Immature natural killer cell (primary cell): ENCODE results near the gene COL20A1. TPM values are rescaled to one million over a fixed set of nuclear protein-coding genes. Genes with fewer than 3 reads are reported as not detected.
"Not testable (repeated sequence)": the region's sequence is repeated elsewhere in the genome, so short reads cannot be mapped to it uniquely, and the experiment has no call there.

Experiments
- DNase-seq, 3 donors: peaks; one replicate each; pipeline ENCODE4 v3.0.0; 2022; ENCODE audit warnings: mixed read lengths in 1 of 3
- H3K27ac Mint-ChIP-seq, 6 donors: one replicate each; pipeline ENCODE4 v1.8.0; 2020; ENCODE audit warnings: mixed read lengths in 6 of 6, mild to moderate bottlenecking in 5 of 6, inconsistent platforms in 4 of 6, moderate library complexity in 3 of 6
- H3K27me3 Mint-ChIP-seq, 3 donors: one replicate each; pipeline ENCODE4 v1.8.0; 2020 to 2021; ENCODE audit warnings: low read depth in 3 of 3, mild to moderate bottlenecking in 3 of 3, mixed read lengths in 3 of 3, moderate library complexity in 3 of 3, inconsistent platforms in 1 of 3
- H3K36me3 Mint-ChIP-seq, 3 donors: one replicate each; pipeline ENCODE4 v1.8.0; 2020; ENCODE audit warnings: mixed read lengths in 3 of 3, inconsistent platforms in 2 of 3, mild to moderate bottlenecking in 2 of 3
- H3K4me1 Mint-ChIP-seq, 2 donors: one replicate each; pipeline ENCODE4 v1.8.0; 2020; ENCODE audit warnings: inconsistent platforms in 2 of 2, mild to moderate bottlenecking in 2 of 2, mixed read lengths in 2 of 2, moderate library complexity in 1 of 2
- H3K4me3 Mint-ChIP-seq, 5 donors: one replicate each; pipeline ENCODE4 v1.8.0; 2020; ENCODE audit warnings: mild to moderate bottlenecking in 5 of 5, mixed read lengths in 5 of 5, inconsistent platforms in 3 of 5, moderate library complexity in 3 of 5
- H3K9me3 Mint-ChIP-seq, 6 donors: one replicate each; pipeline ENCODE4 v1.8.0; 2020; ENCODE audit warnings: mild to moderate bottlenecking in 6 of 6, mixed read lengths in 6 of 6, inconsistent platforms in 4 of 6, moderate library complexity in 3 of 6
- polyA plus RNA-seq, 3 donors: library from polyadenylated mRNA; unstranded; fragments of 300-500 nt; fragmentation: Illumina TruSeq; gene quantifications; one replicate each; pipeline ENCODE4 v1.2.3, GENCODE V29; 2021

The COL20A1 gene
- polyA plus RNA-seq, 3 donors from 2014 or later: not detected

GRCh38 chr20:63377951-63378381 lies 85.0 kb downstream of the COL20A1 start:
- Mint-ChIP-seq H3K9me3 (no peaks in the 10 kb centered on the region), H3K4me3 (no peak overlapping the region), H3K4me1 (no peaks in the 10 kb centered on the region), H3K27me3 (peaks cover 0 to 2% (median 1%) of the 10 kb centered on the region in 3 donors), H3K27ac (no peak overlapping the region), H3K36me3 (no peaks in the 10 kb centered on the region)
- DNase-seq: no peak

GRCh38 chr20:63378626-63379025 lies 85.6 kb downstream of the COL20A1 start:
- no peaks in the 10 kb centered on the region for H3K36me3 Mint-ChIP-seq
- H3K4me1 Mint-ChIP-seq: no peaks in the 10 kb centered on the region
- peaks cover 0 to 2% (median 1%) of the 10 kb centered on the region in 3 donors for H3K27me3 Mint-ChIP-seq
- H3K4me3 Mint-ChIP-seq: no peak overlapping the region
- no peak overlapping the region for H3K27ac Mint-ChIP-seq
- no peak for DNase-seq
- H3K9me3 Mint-ChIP-seq: no peaks in the 10 kb centered on the region

- DNase-seq: no peak
- H3K36me3 Mint-ChIP-seq: no peaks in the 10 kb centered on the region
- no peak overlapping the region for H3K4me3 Mint-ChIP-seq
- H3K27me3 Mint-ChIP-seq: peaks cover 0 to 2% (median 1%) of the 10 kb centered on the region in 3 donors
- H3K4me1 Mint-ChIP-seq: no peaks in the 10 kb centered on the region
- no peaks in the 10 kb centered on the region for H3K9me3 Mint-ChIP-seq
- no peak overlapping the region for H3K27ac Mint-ChIP-seq
These were observed 86.3 kb downstream of the COL20A1 start for GRCh38 chr20:63379296-63379695.

GRCh38 chr20:63379872-63380271 lies 86.9 kb downstream of the COL20A1 start:
- H3K4me1 Mint-ChIP-seq, H3K9me3 Mint-ChIP-seq, H3K4me3 Mint-ChIP-seq, H3K27ac Mint-ChIP-seq, H3K36me3 Mint-ChIP-seq, DNase-seq, H3K27me3 Mint-ChIP-seq: not testable (repeated sequence)

- peaks cover 0 to 3% (median 2%) of the 10 kb centered on the region in 6 donors for H3K9me3 Mint-ChIP-seq
These were observed 87.4 kb downstream of the COL20A1 start for GRCh38 chr20:63380346-63380870.

GRCh38 chr20:63381781-63382431 lies 88.9 kb downstream of the COL20A1 start:
- Mint-ChIP-seq H3K4me3 (no peak overlapping the region), H3K4me1 (no peaks in the 10 kb centered on the region), H3K27ac (no peak overlapping the region), H3K36me3 (peaks cover 0 to 6% (median 0%) of the 10 kb centered on the region in 3 donors), H3K9me3 (peaks cover 0 to 8% (median 6%) of the 10 kb centered on the region in 6 donors), H3K27me3 (peaks cover 0 to 3% (median 0%) of the 10 kb centered on the region in 3 donors)
- peak in 2 of 3 donors; percentile 19 to 22 for DNase-seq

More at GRCh38 chr20:63380346-63380870, 87.4 kb downstream of the COL20A1 start:
- Mint-ChIP-seq H3K4me1 (no peaks in the 10 kb centered on the region), H3K4me3 (no peak overlapping the region), H3K36me3 (peaks cover 0 to 2% (median 0%) of the 10 kb centered on the region in 3 donors), H3K27ac (no peak overlapping the region), H3K27me3 (peaks cover 0 to 1% (median 0%) of the 10 kb centered on the region in 3 donors)
- DNase-seq: no peak

GRCh38 chr20:63382551-63383300 lies 89.7 kb downstream of the COL20A1 start:
- Mint-ChIP-seq H3K36me3 (peaks cover 0 to 6% (median 0%) of the 10 kb centered on the region in 3 donors), H3K27me3 (peaks cover 0 to 3% (median 0%) of the 10 kb centered on the region in 3 donors), H3K4me1 (no peaks in the 10 kb centered on the region), H3K4me3 (no peak overlapping the region), H3K9me3 (peaks cover 0 to 8% (median 6%) of the 10 kb centered on the region in 6 donors), H3K27ac (no peak overlapping the region)
- no peak for DNase-seq

- Mint-ChIP-seq H3K9me3 (peaks cover 0 to 8% (median 6%) of the 10 kb centered on the region in 6 donors), H3K27me3 (peaks cover 0 to 3% (median 2%) of the 10 kb centered on the region in 3 donors), H3K4me1 (no peaks in the 10 kb centered on the region), H3K36me3 (peaks cover 0 to 6% (median 0%) of the 10 kb centered on the region in 3 donors), H3K27ac (no peak overlapping the region), H3K4me3 (no peak overlapping the region)
- no peak for DNase-seq
These were observed 90.6 kb downstream of the COL20A1 start for GRCh38 chr20:63383556-63383955.

- peaks cover 0 to 8% (median 6%) of the 10 kb centered on the region in 6 donors for H3K9me3 Mint-ChIP-seq
- H3K27me3 Mint-ChIP-seq: peaks cover 0 to 2% (median 1%) of the 10 kb centered on the region in 3 donors
- H3K36me3 Mint-ChIP-seq: peaks cover 0 to 6% (median 0%) of the 10 kb centered on the region in 3 donors
- no peak overlapping the region for H3K4me3 Mint-ChIP-seq
- DNase-seq: no peak
- H3K4me1 Mint-ChIP-seq: no peaks in the 10 kb centered on the region
- no peak overlapping the region for H3K27ac Mint-ChIP-seq
These were observed 91.3 kb downstream of the COL20A1 start for GRCh38 chr20:63384336-63384735.

Other genes starting within 250 kb of the COL20A1 start
- 10 to 100 TPM; 22.6 to 30.7 (median 24.1) TPM for gene YTHDF1, start 77.1 kb upstream of the COL20A1 start, polyA plus RNA-seq
- not detected for gene BIRC7, start 57.3 kb upstream of the COL20A1 start, polyA plus RNA-seq
- not detected for gene NKAIN4, start 38.7 kb upstream of the COL20A1 start, polyA plus RNA-seq
- gene ARFGAP1, start 20.4 kb upstream of the COL20A1 start, polyA plus RNA-seq: 10 to 100 TPM in 2 of 3 donors, 1 to 10 TPM in 1; 8.8 to 20.9 (median 16.5) TPM
- gene CHRNA4, start 68.2 kb downstream of the COL20A1 start, polyA plus RNA-seq: not detected
- under 1 TPM in 1 of 3 donors, not detected in 2; 0.73 TPM for gene KCNQ2, start 179.5 kb downstream of the COL20A1 start, polyA plus RNA-seq
- gene EEF1A2, start 205.9 kb downstream of the COL20A1 start, polyA plus RNA-seq: not detected
- gene PPDPF, start 227.6 kb downstream of the COL20A1 start, polyA plus RNA-seq: 10 to 100 TPM; 14.9 to 84.3 (median 41.9) TPM
- under 1 TPM in 1 of 3 donors, not detected in 2; 0.37 TPM for gene PTK6, start 244.2 kb downstream of the COL20A1 start, polyA plus RNA-seq